ENCODE data around the gene HES4. TPM values are rescaled to one million over a fixed set of nuclear protein-coding genes. Genes with fewer than 3 reads are reported as not detected.
A peak's percentile ranks its signal among the peaks of the same experiment; 100 is the strongest.

Gene HES4
- total and polyA plus RNA-seq, 2 of the 13 experiments (the other 11 are each of a cell fraction or from before 2014, with no cell fraction given): 8.8 to 10.6 TPM

- no peak for TF ChIP-seq HNF1A (IDR thresholded peaks at IDR 0.05; ENCODE audit: low read depth)
- TF ChIP-seq HNF1A (CRISPR knock-in tag; IDR thresholded peaks at IDR 0.05; ENCODE audit: borderline replicate concordance): 0 out of 2 replicates have a peak, but pooled peaks have one; percentile 11
- TF ChIP-seq, protein P1, sequence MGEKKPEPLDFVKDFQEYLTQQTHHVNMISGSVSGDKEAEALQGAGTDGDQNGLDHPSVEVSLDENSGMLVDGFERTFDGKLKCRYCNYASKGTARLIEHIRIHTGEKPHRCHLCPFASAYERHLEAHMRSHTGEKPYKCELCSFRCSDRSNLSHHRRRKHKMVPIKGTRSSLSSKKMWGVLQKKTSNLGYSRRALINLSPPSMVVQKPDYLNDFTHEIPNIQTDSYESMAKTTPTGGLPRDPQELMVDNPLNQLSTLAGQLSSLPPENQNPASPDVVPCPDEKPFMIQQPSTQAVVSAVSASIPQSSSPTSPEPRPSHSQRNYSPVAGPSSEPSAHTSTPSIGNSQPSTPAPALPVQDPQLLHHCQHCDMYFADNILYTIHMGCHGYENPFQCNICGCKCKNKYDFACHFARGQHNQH (CRISPR knock-in tag; IDR thresholded peaks at IDR 0.05): no peak
- TF ChIP-seq BORCS8-MEF2B (CRISPR knock-in tag; IDR thresholded peaks at IDR 0.05): no peak
- no peak for TF ChIP-seq MZF1 (CRISPR knock-in tag; IDR thresholded peaks at IDR 0.05; ENCODE audit: borderline replicate concordance)
- 0 out of 2 replicates have a peak, but pooled peaks have one; percentile 4 for TF ChIP-seq ZNF816 (CRISPR knock-in tag; IDR thresholded peaks at IDR 0.05; ENCODE audit: borderline replicate concordance)
- TF ChIP-seq ARNT (IDR thresholded peaks at IDR 0.05): no peak
- no peak for TF ChIP-seq RARG (CRISPR knock-in tag; IDR thresholded peaks at IDR 0.05; ENCODE audit: low read depth)
- no peak for TF ChIP-seq ZKSCAN8 (CRISPR knock-in tag; IDR thresholded peaks at IDR 0.05; ENCODE audit: borderline replicate concordance)
- TF ChIP-seq SKI (IDR thresholded peaks at IDR 0.05; ENCODE audit: partially characterized antibody): peak; percentile 45
- TF ChIP-seq SAFB2 (CRISPR knock-in tag; IDR thresholded peaks at IDR 0.05; ENCODE audit: borderline replicate concordance, low read depth): 0 out of 2 replicates have a peak, but pooled peaks have one; percentile 18
- TF ChIP-seq, protein P2, sequence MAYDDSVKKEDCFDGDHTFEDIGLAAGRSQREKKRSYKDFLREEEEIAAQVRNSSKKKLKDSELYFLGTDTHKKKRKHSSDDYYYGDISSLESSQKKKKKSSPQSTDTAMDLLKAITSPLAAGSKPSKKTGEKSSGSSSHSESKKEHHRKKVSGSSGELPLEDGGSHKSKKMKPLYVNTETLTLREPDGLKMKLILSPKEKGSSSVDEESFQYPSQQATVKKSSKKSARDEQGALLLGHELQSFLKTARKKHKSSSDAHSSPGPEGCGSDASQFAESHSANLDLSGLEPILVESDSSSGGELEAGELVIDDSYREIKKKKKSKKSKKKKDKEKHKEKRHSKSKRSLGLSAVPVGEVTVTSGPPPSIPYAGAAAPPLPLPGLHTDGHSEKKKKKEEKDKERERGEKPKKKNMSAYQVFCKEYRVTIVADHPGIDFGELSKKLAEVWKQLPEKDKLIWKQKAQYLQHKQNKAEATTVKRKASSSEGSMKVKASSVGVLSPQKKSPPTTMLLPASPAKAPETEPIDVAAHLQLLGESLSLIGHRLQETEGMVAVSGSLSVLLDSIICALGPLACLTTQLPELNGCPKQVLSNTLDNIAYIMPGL (CRISPR knock-in tag; IDR thresholded peaks at IDR 0.05; ENCODE audit: borderline replicate concordance in 1 of 2, low read depth in 1 of 2): peak in 1 of 2 experiments; percentile 8; a peak in 1 of 4 replicates
- TF ChIP-seq BHLHE40 (IDR thresholded peaks at IDR 0.05; ENCODE audit: low read length): peak; percentile 55; the same call in 1 of the 2 replicates
- peak; percentile 3; the same call in 1 of the 2 replicates for TF ChIP-seq TOPORS (CRISPR knock-in tag; IDR thresholded peaks at IDR 0.05)
- TF ChIP-seq PBX2 (CRISPR knock-in tag; IDR thresholded peaks at IDR 0.05): peak; percentile 77
- TF ChIP-seq TEAD3 (CRISPR knock-in tag; optimal IDR thresholded peaks at IDR 0.05; ENCODE audit: borderline replicate concordance): peak; percentile 60
- no peak for TF ChIP-seq THYN1 (CRISPR knock-in tag; IDR thresholded peaks at IDR 0.05; ENCODE audit: borderline replicate concordance, low read depth)
- TF ChIP-seq ZFP82 (CRISPR knock-in tag; IDR thresholded peaks at IDR 0.05; ENCODE audit: borderline replicate concordance): 0 out of 2 replicates have a peak, but pooled peaks have one; percentile 28
- TF ChIP-seq KLF6 (CRISPR knock-in tag; IDR thresholded peaks at IDR 0.05): 0 out of 2 replicates have a peak, but pooled peaks have one; percentile 10
Observed at GRCh38 chr1:999725-1000356, at the start of gene HES4 (continued).

All from HepG2 (cell line).